ENCODE data around the gene UBAC2. TPM values are rescaled to one million over a fixed set of nuclear protein-coding genes. Genes with fewer than 3 reads are reported as not detected.

Gene UBAC2
- total RNA-seq, 1 donor from 2014 or later: 64.3 TPM

GRCh38 chr13:99251921-99252320, 51.3 kb downstream of the UBAC2 start:
- Mint-ChIP-seq H3K27me3 (ENCODE audit: low read depth) (no peaks in the 10 kb centered on the region), H3K27ac (no peak overlapping the region), H3K9me3 (peaks cover 6% of the 10 kb centered on the region), H3K36me3 (peaks cover 31% of the 10 kb centered on the region), H3K4me1 (no peaks in the 10 kb centered on the region), H3K4me3 (no peak overlapping the region)
- no peak for TF ChIP-seq CTCF (IDR thresholded peaks at IDR 0.05; ENCODE audit: unreplicated experiment)
- no peak for DNase-seq (ENCODE audit: low spot score in 2 of 2, unreplicated experiment in 2 of 2)

GRCh38 chr13:99254830-99255229, 54.2 kb downstream of the UBAC2 start:
- Mint-ChIP-seq H3K4me3 (no peak overlapping the region), H3K27ac (no peak overlapping the region), H3K4me1 (no peaks in the 10 kb centered on the region), H3K36me3 (peaks cover 13% of the 10 kb centered on the region), H3K9me3 (no peaks in the 10 kb centered on the region), H3K27me3 (ENCODE audit: low read depth) (no peaks in the 10 kb centered on the region)
- TF ChIP-seq CTCF (IDR thresholded peaks at IDR 0.05; ENCODE audit: unreplicated experiment): no peak
- DNase-seq (ENCODE audit: low spot score in 2 of 2, unreplicated experiment in 2 of 2): no peak

GRCh38 chr13:99255271-99255670, 54.6 kb downstream of the UBAC2 start:
- no peak overlapping the region for H3K27ac Mint-ChIP-seq
- no peaks in the 10 kb centered on the region for H3K27me3 Mint-ChIP-seq (ENCODE audit: low read depth)
- peaks cover 14% of the 10 kb centered on the region for H3K36me3 Mint-ChIP-seq
- H3K4me3 Mint-ChIP-seq: no peak overlapping the region
- no peaks in the 10 kb centered on the region for H3K9me3 Mint-ChIP-seq
- H3K4me1 Mint-ChIP-seq: no peaks in the 10 kb centered on the region
- no peak for DNase-seq (ENCODE audit: low spot score in 2 of 2, unreplicated experiment in 2 of 2)
- TF ChIP-seq CTCF (IDR thresholded peaks at IDR 0.05; ENCODE audit: unreplicated experiment): no peak

- H3K9me3 Mint-ChIP-seq: no peaks in the 10 kb centered on the region
- H3K27me3 Mint-ChIP-seq (ENCODE audit: low read depth): no peaks in the 10 kb centered on the region
- H3K4me3 Mint-ChIP-seq: no peak overlapping the region
- TF ChIP-seq CTCF (IDR thresholded peaks at IDR 0.05; ENCODE audit: unreplicated experiment): no peak
- H3K27ac Mint-ChIP-seq: no peak overlapping the region
- H3K4me1 Mint-ChIP-seq: no peaks in the 10 kb centered on the region
- no peak for DNase-seq (ENCODE audit: low spot score in 2 of 2, unreplicated experiment in 2 of 2)
- H3K36me3 Mint-ChIP-seq: peaks cover 14% of the 10 kb centered on the region
Observed at GRCh38 chr13:99256283-99256682, 55.6 kb downstream of the UBAC2 start.

- no peak for TF ChIP-seq CTCF (IDR thresholded peaks at IDR 0.05; ENCODE audit: unreplicated experiment)
- H3K36me3 Mint-ChIP-seq: peaks cover 14% of the 10 kb centered on the region
- H3K27me3 Mint-ChIP-seq (ENCODE audit: low read depth): no peaks in the 10 kb centered on the region
- DNase-seq (ENCODE audit: low spot score in 2 of 2, unreplicated experiment in 2 of 2): no peak
- H3K4me1 Mint-ChIP-seq: no peaks in the 10 kb centered on the region
- no peak overlapping the region for H3K4me3 Mint-ChIP-seq
- H3K9me3 Mint-ChIP-seq: no peaks in the 10 kb centered on the region
- H3K27ac Mint-ChIP-seq: no peak overlapping the region
Observed at GRCh38 chr13:99256709-99257108, 56.1 kb downstream of the UBAC2 start.

- H3K4me1 Mint-ChIP-seq: no peaks in the 10 kb centered on the region
- no peak overlapping the region for H3K27ac Mint-ChIP-seq
- no peak for TF ChIP-seq CTCF (IDR thresholded peaks at IDR 0.05; ENCODE audit: unreplicated experiment)
- no peak for DNase-seq (ENCODE audit: low spot score in 2 of 2, unreplicated experiment in 2 of 2)
- H3K27me3 Mint-ChIP-seq (ENCODE audit: low read depth): no peaks in the 10 kb centered on the region
- no peak overlapping the region for H3K4me3 Mint-ChIP-seq
- H3K9me3 Mint-ChIP-seq: no peaks in the 10 kb centered on the region
- peaks cover 14% of the 10 kb centered on the region for H3K36me3 Mint-ChIP-seq
Observed at GRCh38 chr13:99257291-99257690, 56.6 kb downstream of the UBAC2 start.
